GM19025 (cell line): Measurements from ENCODE around the gene DTD2.
"Not testable (repeated sequence)": the region's sequence is repeated elsewhere in the genome, so short reads cannot be mapped to it uniquely, and the experiment has no call there.

Source experiments
- ATAC-seq: cut with Tn5 transposase; IDR thresholded peaks from one replicate; pipeline ENCODE4 v1.9.1; 2021; ENCODE audit warnings: mild to moderate bottlenecking, low read depth, moderate library complexity; ENCODE audit not compliant: unreplicated experiment

DTD2 gene

DNA sequence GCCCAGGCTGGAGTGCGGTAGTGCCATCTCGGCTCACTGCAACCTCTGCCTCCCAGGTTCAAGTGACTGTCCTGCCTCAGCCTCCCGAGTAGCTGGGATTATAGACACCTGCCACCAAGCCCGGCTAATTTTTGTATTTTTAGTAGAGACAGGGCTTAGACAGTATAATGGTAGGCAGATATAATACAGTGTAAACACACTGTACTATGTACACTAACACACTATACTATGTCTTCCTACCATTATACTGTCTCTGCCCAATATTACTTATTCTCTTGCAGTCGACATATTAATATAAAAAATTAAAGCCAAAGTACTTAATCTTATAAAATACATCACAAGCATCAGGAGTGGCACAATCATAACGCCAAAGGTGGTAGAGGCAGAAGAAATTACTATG lies 15.0 kb downstream of the DTD2 start:
- ATAC-seq, result no peak

DNA sequence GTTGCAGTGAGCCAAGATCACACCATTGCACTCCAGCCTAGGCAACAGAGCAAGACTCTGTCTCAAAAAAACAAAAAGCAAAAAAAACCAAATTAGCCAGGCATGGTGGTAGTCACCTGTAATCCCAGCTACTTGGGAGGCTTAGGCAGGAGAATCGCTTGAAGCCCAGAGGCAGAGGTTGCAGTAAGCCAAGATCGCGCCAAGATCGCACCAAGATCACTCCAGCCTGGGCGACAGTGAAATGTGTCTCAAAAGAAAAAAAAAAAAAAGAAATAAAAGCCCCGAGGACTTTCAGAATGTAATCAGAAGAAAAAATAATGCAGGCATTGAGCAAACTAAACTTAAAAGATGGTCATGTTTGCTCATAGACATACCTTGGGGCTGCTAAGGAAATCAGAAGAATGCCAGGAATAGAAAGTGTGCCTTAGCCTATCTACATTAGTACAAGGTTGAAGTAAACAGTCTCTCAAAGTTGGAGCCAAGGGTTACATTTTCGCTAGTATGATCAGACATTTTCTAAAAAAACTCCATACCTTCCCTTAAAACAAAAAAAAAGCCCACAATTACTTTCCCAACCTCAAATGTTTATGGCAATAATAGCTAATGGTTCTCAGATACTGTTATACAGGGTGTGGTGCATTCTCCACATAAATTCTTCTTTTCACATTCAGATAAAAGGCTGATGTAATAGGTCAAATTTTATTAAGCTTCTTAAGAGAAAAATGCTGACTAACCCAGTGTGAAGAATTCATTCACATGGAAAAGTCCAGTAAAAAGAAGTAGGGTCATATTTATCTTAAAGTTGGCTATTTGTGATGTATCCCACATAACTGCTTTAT lies 15.8 kb downstream of the DTD2 start:
- ATAC-seq, result no peak

DNA sequence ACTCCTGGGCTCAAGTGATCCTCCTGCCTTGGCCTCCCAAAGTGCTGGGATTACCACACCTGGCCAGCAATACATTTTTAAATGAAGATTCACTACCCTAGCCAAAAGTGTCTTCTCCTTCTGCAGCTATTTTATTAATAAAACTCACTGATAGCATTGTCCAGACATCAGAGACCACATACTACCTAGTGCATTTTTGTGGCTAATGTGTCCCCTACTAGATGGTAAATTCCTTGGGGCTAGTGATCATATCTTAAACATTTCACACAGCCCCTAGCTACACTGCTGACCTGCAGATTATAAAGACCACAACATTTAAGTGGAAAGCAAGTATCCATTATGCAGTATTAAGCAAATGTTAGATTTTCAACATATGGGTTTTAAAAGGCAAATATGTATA lies 17.0 kb downstream of the DTD2 start:
- ATAC-seq, result no peak

DNA sequence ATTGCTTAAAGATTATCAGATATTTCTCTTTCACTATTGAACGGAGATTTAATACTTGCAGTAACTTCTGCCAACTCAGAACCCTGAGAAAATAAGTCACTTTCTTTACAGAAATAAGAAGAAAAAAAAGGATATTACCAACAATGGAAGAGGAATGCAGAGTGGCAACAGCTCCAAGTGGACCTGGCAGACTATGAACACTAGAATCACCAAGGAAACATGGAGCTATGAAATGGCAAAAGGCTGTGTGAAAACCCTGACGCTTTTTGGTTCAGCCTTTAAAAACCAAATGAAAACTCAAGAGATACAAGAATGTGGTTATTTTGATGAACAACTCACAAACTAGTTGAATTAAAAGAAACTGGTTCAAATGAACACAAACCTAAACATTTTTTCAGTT lies 17.7 kb downstream of the DTD2 start:
- ATAC-seq, result no peak

DNA sequence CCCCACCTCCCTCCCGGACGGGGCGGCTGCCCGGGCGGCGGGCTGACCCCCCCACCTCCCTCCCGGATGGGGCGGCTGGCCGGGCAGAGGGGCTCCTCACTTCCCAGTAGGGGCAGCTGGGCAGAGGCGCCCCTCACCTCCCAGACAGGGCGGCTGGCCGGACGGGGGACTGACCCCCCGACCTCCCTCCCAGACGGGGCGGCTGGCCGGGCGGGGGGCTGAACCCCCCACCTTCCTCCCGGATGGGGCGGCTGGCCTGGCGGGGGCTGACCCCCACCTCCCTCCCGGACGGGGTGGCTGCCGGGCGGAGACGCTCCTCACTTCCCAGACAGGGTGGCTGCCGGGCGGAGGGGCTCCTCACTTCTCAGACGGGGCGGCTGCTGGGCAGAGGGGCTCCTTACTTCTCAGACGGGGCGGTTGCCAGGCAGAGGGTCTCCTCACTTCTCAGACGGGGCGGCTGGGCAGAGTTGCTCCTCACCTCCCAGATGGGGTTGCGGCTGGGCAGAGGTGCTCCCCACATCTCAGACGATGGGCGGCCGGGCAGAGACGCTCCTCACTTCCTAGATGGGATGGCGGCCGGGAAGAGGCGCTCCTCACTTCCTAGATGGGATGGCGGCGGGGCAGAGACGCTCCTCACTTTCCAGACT lies 20.1 kb downstream of the DTD2 start:
- not testable (repeated sequence) for ATAC-seq

DNA sequence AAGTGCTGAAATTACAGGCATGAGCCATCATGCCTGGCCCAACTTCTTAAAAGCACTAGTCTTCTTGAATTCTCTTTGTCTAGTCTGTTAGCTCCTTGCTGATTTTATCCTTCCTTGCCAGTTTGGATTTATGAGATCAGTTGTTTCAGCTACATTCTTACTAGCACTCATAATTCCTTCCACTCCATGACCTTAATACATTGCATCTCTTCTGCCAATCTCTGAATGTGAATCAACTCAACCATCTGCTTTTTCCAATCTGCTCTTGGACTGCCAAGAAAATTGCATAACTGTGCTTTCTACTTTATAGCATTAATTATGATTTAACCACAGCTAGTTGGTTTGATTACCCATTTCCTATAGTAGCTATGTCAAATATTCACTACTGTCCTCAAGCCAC lies 22.0 kb downstream of the DTD2 start:
- no peak for ATAC-seq

DNA sequence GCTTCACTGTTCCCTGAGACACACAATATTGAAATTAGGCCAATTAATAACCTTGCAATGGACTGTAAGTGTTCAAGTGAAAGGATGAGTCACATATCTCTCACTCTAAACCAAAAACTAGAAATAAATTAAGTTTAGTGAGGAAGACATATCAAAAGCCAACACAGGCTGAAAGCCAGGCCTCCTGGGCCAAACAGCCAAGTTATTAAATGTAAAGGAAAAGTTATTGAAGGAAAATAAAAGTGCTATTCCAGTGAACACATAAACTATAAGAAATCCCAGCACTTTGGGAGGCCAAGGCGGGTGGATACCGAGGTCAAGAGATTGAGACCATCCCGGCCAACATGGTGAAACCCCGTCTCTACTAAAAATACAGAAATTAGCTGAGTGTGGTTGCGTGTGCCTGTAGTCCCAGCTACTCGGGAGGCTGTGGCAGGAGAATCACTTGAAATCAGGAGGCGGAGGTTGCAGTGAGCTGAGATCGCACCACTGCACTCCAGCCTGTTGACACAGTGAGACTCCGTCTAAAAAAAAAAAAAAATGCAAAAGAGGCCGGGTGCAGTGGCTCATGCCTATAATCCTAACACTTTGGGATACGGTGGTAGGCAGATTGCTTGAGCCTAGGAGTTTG lies 26.6 kb downstream of the DTD2 start:
- no peak for ATAC-seq

DNA sequence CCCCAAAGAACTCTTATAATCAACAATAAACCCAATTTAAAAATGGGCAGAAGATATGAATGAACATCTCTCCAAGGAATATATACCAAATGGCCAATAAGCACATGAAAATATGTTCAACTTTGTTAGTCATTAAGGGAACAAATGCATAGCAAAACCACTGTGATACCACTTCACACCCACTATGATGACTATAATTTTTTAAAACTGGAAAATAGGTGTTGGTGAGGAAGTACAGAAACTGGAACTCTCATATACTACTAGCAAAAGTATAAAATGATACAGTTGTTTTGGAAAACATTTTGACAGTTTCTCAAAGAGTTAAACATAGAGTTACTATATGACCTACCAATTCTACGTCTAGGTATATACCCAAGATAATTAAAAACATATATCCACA lies 27.5 kb downstream of the DTD2 start:
- no peak for ATAC-seq

DNA sequence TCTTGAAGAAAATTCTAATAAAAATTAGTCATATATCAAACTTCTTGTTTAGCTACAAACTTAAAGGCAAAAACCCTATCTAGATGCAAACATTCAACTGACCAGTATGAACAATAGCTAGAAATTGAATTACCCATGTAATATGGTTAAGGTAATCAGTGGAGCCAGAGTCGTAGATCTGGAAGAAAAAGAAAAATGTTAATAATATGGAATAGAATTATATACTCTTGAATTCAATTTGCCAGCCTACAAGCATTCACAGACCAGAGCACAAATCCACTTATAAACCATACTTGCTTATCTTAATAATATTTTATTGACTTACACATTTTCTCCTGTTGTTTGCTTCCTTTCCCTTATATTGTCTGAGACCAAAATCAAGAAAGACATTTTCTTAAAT lies 29.3 kb downstream of the DTD2 start:
- ATAC-seq, result no peak

DNA sequence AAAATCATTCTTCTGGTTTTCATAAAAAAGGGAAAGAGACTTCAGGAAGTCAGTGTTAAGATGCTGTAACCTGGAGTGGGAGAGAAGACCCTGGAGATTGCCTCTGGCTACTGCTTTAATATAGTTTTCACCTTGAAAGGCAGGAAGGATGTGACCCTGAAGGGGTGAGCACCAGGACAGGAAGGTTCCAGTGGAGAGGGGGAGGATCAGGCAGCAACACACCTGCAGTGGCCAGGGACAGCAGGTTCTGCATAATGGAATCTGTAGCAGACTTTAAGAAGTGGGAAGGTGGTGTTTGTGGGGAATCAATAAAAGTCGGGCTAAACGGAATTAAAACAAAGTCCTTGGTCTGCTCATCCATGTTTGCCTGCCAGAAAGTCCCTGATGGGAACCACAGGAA lies 30.6 kb downstream of the DTD2 start:
- ATAC-seq, result no peak

DNA sequence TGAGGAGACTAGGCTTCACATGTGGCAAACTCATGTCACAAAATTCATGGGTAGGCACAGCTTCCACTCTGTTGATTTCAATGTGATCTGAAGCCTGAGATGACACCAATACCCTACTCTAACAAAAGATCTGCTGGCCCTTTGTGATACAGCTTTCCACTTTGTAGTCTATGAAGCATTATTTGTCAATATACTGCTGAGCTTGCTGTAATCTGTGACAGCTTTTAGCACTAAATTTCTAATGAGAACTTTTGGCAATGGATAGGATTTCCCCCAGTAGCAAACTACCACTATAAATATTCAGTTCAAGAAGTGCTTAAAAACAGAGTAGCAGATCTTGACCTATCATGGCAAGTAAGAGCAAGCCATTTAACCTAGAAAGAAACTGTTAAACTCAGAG lies 31.4 kb downstream of the DTD2 start:
- no peak for ATAC-seq

DNA sequence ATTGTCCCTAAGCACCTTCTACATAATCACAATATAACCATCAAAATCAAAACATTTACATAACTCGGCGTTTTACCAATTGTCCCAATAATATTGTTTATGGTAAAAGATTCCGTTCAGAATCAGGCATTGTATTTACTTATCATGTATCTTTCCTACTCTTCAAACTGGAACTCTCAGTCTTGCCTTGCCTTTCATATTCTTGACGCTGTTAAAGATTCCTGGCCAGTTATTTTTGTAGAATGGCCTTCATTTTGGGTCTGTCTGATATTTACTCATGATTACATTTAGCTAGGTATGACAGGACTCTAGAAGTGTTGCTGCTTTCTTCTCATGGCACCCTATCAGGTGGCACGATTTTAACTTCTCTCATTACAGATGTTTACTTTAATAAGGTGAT lies 36.1 kb downstream of the DTD2 start:
- ATAC-seq, result no peak

DNA sequence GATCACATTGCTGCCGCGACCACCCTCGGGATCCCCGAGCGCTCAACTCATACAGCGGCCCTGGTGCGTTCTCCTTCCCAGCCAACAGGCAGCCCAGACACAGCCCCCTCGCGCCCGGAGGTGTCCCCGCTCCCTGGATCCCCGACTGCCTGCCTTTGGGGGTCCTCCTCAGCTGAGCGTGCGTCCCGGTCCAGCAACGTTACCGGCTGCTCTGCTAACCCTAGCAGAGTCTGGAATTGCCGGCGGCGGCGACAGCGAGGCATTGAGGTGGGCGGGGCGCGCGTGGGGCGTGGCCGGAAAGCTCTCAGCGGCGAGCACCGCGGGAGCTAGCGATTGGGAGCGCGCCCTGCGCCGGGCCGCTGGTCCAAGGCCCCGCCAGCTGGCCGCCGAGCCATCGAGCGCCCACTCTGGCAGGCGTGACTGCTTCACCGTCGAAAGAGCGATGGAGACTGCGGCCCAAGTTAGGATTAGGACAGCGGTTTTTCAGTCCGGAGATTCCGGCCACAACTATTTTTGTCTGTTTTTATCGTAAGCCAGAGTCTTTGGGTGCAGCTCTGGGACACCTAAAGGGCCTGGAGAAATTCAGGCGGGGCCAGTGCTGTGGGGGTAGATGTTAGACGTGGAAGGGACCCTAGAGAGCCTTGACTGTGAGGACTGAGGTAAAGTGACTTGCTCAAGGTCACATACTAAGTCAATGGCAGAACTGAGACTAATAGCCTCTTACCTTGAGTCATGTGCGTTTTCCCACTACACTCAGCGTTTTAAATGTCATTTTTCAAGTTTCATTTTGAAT lies 36.8 kb downstream of the DTD2 start, which contains the start of gene HEATR5A:
HEATR5A (minus strand) TSS at position 232 of the 793 bp plus-strand sequence. CDS start 17,575 bp downstream, outside the sequence.
- peak; percentile 98 for ATAC-seq

DNA sequence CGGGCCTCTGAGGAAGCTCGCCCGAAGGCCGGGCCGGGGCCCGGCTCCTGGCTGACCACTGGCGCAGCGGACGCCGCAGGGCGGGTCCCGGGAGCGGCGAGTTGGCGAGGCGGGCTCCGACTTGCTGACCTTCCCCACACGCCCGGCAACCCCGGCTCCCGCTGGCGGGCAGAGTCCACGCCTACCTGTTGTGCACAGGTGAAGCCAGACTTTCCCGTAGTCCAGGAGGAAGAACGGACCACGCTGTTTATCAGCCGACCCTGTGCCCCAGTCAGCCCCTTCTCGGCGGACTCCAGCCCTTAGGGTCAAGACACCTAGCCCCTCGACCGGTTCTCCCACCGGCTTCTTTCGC lies 37.4 kb downstream of the DTD2 start:
- ATAC-seq, result peak; percentile 9

DNA sequence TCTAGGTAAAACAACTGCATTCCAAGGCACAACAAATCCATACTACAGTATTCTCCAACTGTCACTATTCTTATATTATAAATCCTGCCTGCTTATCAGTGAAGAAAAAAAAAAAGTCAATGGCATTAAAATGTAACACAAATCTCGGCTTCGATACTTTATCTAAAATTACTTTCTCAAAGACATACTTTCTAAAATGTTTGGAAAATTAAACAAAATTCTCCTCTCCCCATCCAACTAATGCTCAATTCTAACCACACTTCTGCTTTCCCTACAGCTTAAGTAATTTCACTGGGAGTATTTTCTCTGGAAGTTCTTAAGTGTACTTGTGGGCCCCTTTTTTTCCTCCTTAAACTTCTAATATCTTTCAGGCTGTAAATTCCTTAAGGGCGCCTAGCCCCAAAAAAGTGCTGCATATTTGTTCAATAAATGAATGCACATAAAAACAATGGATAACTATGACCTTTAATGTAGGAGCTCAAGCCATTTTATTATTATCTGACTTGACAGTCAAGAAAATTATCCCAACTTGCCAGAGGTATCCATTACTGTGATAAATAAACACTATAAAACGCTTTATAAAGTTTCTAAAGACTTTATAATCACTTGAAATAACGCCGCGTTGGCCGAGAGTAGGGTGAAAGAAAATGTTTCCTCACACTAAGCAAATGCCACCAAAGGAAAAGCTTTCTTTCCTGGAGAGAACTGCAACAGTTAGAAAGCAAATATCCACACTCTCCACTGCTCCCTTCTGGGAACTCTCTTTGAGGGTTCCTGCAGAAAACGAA lies 37.9 kb downstream of the DTD2 start:
- no peak for ATAC-seq

DNA sequence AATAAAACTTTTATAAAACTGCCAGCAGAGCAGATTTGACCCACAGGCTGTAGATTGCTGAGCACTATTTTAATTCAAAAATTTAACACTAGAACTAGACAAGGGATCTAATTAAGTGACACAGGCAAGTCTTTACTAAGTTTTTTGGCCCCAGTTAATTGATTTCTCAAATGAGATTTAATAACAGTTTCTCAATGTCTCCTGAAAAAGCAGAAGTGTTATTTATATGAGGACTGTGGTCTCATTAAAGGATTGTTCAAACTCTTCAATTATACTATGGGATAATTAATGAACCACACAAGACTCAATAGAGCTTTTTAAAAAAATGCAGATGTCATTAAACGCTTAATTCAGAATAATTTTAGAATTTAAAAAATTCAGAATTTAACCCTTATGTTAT lies 38.9 kb downstream of the DTD2 start:
- no peak for ATAC-seq

DNA sequence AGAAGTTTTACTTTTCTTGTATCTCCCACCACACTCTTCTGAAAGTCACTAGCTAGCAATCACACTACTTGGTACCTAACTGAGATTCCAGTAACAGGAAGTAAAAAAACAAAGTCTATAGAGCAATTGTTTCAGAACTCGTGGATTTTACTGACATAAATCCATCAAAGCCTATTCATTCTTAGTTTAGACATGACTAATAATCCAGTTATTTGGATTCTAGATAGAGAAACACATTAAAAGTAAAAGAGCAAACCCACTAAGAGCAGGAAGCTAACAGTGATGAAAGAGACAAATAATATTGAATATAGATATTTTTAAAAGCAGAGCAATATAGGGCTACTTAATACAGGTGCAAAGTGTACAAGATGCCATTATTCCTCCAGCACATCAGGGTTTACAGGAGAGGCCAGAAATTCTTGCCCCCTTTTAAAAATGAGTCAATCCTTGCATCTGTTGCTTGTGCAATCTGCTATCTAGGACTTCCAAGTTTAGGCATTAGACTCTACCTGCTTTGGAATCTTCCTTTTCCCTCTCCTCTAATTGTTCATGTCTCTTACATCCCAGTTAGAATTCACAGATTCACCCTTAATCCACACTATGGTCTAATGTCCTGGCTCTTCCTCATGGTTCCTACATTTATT lies 43.0 kb downstream of the DTD2 start:
- no peak for ATAC-seq

DNA sequence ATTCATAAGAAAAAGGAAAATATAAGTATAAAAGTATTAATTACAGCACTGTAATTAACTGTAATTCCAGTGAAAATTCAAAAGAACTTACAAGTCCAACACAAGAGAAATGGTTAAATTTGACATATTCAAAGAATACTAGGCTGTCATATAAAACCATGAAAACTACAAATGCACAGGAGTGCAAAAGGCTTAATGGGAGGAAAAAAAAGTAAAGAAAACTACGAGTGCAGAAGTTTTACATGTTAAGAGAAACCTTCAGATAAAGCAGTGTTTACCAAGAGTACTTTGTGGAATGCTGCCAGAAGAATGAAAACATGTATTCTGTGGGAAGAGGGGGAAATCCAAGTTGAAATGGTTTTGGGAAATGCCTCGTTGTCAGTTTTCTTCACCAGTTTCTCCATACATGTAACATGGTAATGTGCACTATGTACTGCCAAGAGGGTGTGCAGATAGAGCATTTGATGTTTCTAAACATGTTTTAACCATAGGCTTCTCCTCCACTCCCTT lies 46.0 kb downstream of the DTD2 start:
- ATAC-seq, result no peak

DNA sequence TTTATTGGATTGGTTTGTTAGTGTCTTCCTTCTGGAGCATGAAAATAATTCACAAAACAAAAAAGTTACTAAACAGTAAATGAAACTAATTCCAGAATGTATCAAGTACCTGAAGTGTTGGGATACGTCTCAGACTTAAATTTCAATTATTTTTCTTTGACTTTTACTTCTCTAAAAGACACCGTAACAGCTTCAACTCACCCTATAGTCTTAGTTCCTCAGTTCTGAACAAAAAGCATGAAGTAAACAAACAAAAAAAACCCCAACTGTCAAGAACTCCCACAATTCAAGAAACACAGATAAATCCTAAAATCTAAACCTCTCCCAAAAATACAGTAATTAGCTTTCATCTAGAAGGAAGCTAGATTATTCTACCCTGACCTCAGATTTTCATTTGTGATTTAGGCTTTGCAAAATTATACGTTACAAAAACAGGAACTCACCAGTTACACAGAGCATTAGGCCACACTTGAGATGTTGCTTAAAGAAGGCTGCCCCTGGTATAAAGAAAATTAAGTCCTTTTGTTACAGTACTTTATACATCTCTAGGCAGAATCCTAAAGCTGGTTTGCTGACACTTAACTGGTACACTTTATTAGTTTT lies 47.2 kb downstream of the DTD2 start:
- no peak for ATAC-seq
